Endodermal cell (in vitro differentiated cells): ENCODE data around the gene PTBP1. TPM values are rescaled to one million over a fixed set of nuclear protein-coding genes. Genes with fewer than 3 reads are reported as not detected.

Source experiments
- DNase-seq: peaks from one replicate; pipeline ENCODE4 v3.0.0-alpha.2; 2017
- H3K27ac ChIP-seq: 2 replicates; pipeline ENCODE4 v1.5.1; 2013; ENCODE audit warnings: mild to moderate bottlenecking, low read depth, low read length, moderate library complexity
- H3K27me3 ChIP-seq: 2 replicates; pipeline ENCODE4 v1.6.1; 2013; ENCODE audit warnings: mild to moderate bottlenecking, low read length, moderate library complexity; ENCODE audit not compliant: insufficient read depth, control insufficient read depth, poor library complexity, severe bottlenecking
- H3K36me3 ChIP-seq: 2 replicates; pipeline ENCODE4 v1.7.0; 2013; ENCODE audit warnings: mild to moderate bottlenecking, low read length, moderate library complexity; ENCODE audit not compliant: control insufficient read depth, insufficient read depth
- H3K4me1 ChIP-seq: one replicate; pipeline ENCODE4 v1.7.0; 2013; ENCODE audit warnings: low read length; ENCODE audit not compliant: control insufficient read depth, insufficient read depth
- H3K4me3 ChIP-seq: 2 replicates; pipeline ENCODE4 v1.5.1; 2013; ENCODE audit warnings: mild to moderate bottlenecking, low read length, moderate library complexity
- H3K9ac ChIP-seq: 2 replicates; pipeline ENCODE4 v1.6.1; 2013; ENCODE audit warnings: mild to moderate bottlenecking, low read length, moderate library complexity; ENCODE audit not compliant: poor library complexity, severe bottlenecking; ENCODE audit errors: extremely low read depth
- H3K9me3 ChIP-seq: 2 replicates; pipeline ENCODE4 v1.6.1; 2013; ENCODE audit warnings: mild to moderate bottlenecking, low read length, moderate library complexity; ENCODE audit not compliant: control insufficient read depth
- H3K27ac Mint-ChIP-seq: 2 replicates; pipeline ENCODE4 v1.8.0; 2020; ENCODE audit warnings: mixed read lengths
- H3K27me3 Mint-ChIP-seq: 2 replicates; pipeline ENCODE4 v1.8.0; 2021; ENCODE audit warnings: mild to moderate bottlenecking, mixed read lengths; ENCODE audit not compliant: insufficient read depth
- H3K36me3 Mint-ChIP-seq: 2 replicates; pipeline ENCODE4 v1.8.0; 2020; ENCODE audit warnings: low read depth, mixed read lengths
- H3K4me1 Mint-ChIP-seq: 2 replicates; pipeline ENCODE4 v1.8.0; 2020; ENCODE audit warnings: mixed read lengths
- H3K4me3 Mint-ChIP-seq: 2 replicates; pipeline ENCODE4 v1.8.0; 2020; ENCODE audit warnings: mild to moderate bottlenecking, moderate library complexity, mixed read lengths
- H3K9me3 Mint-ChIP-seq: 2 replicates; pipeline ENCODE4 v1.8.0; 2020; ENCODE audit warnings: mild to moderate bottlenecking, mixed read lengths
- WGBS, 2 experiments: methylation state at CpG; one replicate each; pipeline versions ENCODE4 v1.1.5 to v1.1.7; 2013; ENCODE audit warnings: missing lambda C conversion rate in 2 of 2, mixed read lengths in 1 of 2; ENCODE audit not compliant: insufficient coverage in 1 of 2, insufficient read length in 1 of 2; 5-methylcytosine and 5-hydroxymethylcytosine counted together
- total RNA-seq, 2 donors: library from RNA; stranded (reverse); fragmentation: NEBNext Ultra II Directional in 1 of 2; extraction: Animal tissue kit (Norgen Biotek cat#: 25700) in 1 of 2; gene quantifications; 2 replicates in 1 of 2; 3 replicates in 1 of 2; pipeline ENCODE4 v1.2.1, GENCODE V29; 2021
- TF ChIP-seq, protein P1 (sequence below): fragments of 200-600 bp; sonication (generic); conservative IDR thresholded peaks from 2 replicates; pipeline ENCODE4 v1.5.0; 2021; ENCODE audit warnings: antibody characterized with exemption, mild to moderate bottlenecking

The PTBP1 gene
- total RNA-seq, 2 donors from 2014 or later, result 647 to 694 TPM

DNA sequence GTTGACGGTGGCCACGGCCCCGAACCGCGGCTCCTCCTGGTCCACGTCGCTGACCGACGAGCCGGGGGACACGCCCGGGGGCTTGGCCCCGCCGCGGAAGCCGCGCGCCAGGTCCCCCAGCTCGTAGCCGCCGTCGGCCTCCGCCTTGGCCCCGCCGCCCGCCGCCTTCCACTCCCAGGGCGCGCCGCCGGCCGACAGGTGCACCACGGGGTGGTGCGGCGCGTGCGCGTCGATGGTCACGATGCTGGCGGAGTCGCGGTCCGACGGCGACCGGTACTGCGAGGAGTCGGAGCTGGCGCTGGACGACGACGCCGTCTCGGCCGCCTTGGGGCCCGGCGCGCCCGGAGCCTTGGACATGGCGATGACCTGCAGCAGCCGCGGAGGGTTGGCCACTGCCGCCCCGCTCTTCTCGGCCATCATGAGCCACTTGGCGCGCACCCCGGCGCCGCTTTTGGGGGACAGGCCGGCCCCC lies 15.5 kb downstream of the PTBP1 start:
- no peaks in the 10 kb centered on the region for H3K9me3 ChIP-seq
- Mint-ChIP-seq H3K36me3 (peaks cover 55% of the 10 kb centered on the region), H3K4me1 (no peaks in the 10 kb centered on the region), H3K27me3 (no peaks in the 10 kb centered on the region), H3K4me3 (no peak overlapping the region), H3K27ac (no peak overlapping the region), H3K9me3 (no peaks in the 10 kb centered on the region)
- no peak overlapping the region for H3K4me3 ChIP-seq
- no peak overlapping the region for H3K27ac ChIP-seq
- H3K9ac ChIP-seq, result no peak overlapping the region
- DNase-seq, result peak; percentile 55
- H3K4me1 ChIP-seq, result no peaks in the 10 kb centered on the region
- WGBS, 2 experiments, result 96 to 98% methylated on average over 53 to 72 of the region's 72 CpGs
- no peaks in the 10 kb centered on the region for H3K27me3 ChIP-seq
- TF ChIP-seq, protein P1, sequence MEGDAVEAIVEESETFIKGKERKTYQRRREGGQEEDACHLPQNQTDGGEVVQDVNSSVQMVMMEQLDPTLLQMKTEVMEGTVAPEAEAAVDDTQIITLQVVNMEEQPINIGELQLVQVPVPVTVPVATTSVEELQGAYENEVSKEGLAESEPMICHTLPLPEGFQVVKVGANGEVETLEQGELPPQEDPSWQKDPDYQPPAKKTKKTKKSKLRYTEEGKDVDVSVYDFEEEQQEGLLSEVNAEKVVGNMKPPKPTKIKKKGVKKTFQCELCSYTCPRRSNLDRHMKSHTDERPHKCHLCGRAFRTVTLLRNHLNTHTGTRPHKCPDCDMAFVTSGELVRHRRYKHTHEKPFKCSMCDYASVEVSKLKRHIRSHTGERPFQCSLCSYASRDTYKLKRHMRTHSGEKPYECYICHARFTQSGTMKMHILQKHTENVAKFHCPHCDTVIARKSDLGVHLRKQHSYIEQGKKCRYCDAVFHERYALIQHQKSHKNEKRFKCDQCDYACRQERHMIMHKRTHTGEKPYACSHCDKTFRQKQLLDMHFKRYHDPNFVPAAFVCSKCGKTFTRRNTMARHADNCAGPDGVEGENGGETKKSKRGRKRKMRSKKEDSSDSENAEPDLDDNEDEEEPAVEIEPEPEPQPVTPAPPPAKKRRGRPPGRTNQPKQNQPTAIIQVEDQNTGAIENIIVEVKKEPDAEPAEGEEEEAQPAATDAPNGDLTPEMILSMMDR, result no peak
- peaks cover 45% of the 10 kb centered on the region for H3K36me3 ChIP-seq

DNA sequence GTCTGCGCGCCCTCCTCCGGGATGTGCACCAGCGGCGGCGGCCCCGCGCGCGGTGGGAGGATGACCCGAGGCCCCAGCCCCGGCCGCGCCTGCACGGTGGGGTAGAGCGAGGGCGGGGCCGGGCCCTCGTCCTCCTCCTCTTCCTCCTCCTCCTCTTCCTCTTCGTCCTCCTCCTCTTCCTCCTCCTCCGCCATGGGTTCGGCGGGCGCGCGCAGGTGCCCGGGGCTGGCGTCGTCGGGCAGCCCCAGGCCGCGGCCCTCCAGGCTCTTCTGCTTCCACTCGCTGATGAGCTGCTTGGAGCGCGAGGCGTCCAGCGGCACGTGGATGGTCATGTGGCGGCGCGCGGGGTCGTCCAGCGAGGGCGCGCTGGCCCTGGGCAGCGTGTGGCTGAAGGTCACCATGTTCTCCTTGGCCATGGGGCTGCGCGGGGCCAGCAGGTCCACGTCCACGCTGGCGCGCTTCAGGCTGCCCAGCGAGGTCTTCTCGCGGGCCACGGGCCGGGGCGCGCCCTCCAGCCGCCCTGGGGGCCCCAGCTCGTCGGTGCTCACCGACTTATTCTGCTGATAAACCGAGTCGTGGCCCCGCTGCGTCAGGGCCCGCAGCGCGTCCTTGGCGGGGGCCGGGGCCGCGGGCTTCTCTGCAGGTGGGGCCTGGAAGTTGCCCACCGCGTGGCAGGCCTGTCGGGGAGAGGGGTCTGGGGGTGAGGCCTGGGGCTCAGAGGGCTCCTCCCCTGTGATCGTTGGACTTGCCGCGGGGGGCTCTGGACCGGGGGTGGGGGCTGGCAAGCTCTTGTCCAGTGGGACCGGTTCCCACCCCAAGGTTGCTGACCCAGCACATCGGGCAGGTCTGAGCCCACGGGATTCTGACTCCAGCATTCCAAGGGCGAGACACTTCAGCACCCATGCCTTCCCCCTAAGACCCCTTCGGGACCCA lies 16.2 kb downstream of the PTBP1 start:
- Mint-ChIP-seq H3K36me3 (peaks cover 51% of the 10 kb centered on the region), H3K4me3 (no peak overlapping the region), H3K4me1 (no peaks in the 10 kb centered on the region), H3K27ac (no peak overlapping the region), H3K27me3 (no peaks in the 10 kb centered on the region), H3K9me3 (no peaks in the 10 kb centered on the region)
- 95% methylated on average over 38 to 87 of the region's 87 CpGs for WGBS, 2 experiments
- Histone ChIP-seq H3K4me3 (no peak overlapping the region), H3K9me3 (no peaks in the 10 kb centered on the region), H3K27ac (no peak overlapping the region), H3K9ac (no peak overlapping the region), H3K4me1 (no peaks in the 10 kb centered on the region), H3K27me3 (no peaks in the 10 kb centered on the region), H3K36me3 (peaks cover 39% of the 10 kb centered on the region)
- DNase-seq, result peak; percentile 61
- TF ChIP-seq, protein P1, result no peak

DNA sequence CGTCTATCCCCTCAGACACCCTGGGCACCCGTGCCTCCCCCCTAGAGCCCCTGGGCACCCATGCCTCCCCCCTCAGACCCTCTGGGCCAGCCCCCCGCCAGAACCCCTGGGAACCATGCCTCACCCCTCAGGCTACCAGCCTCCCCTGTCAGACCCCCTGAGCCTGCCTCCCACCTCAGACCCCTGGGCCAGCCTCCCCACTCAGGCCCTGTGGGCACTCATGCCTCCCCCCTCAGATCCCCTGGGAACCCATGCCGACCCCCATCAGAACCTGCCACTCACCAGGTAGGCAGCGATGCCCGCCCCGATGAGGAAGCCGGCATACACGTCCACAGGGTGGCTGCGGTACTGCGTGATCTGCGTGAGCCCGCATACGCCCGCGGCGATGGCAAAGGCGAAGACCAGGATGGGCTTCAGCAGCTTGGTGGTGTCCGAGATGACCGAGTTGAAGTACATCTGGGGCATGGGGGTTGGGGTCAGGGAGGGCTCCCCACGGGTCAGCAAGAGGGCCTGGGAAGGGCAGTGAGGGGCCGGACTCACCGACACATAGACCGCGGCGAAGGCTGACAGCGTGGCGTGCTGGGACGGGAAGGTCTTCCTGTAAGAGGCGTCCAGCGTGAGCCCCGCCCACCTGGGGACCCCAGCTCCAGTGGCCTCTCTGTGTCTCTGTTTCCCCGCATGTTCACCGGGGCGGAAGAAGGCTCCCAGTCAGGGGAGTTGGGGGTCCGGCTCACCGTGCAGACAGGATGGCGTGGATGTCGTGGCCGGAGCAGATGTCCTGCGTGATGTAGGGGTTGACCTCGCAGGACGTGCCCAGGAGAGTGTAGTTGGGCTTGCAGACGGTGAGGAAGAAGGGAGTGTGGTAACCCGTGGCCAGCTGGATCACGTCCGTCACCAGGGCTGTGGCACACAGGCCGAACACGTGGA lies 17.2 kb downstream of the PTBP1 start:
- DNase-seq, result peak; percentile 71
- H3K4me1 ChIP-seq, result no peaks in the 10 kb centered on the region
- no peak overlapping the region for H3K4me3 ChIP-seq
- H3K4me1 Mint-ChIP-seq, result no peaks in the 10 kb centered on the region
- TF ChIP-seq, protein P1, result no peak
- H3K36me3 Mint-ChIP-seq, result peaks cover 45% of the 10 kb centered on the region
- peaks cover 32% of the 10 kb centered on the region for H3K36me3 ChIP-seq
- H3K9me3 Mint-ChIP-seq, result no peaks in the 10 kb centered on the region
- no peaks in the 10 kb centered on the region for H3K27me3 ChIP-seq
- no peak overlapping the region for H3K4me3 Mint-ChIP-seq
- 96% methylated on average over 44 to 49 of the region's 49 CpGs for WGBS, 2 experiments
- H3K9ac ChIP-seq, result no peak overlapping the region
- no peak overlapping the region for H3K27ac ChIP-seq
- no peaks in the 10 kb centered on the region for H3K27me3 Mint-ChIP-seq
- no peaks in the 10 kb centered on the region for H3K9me3 ChIP-seq
- no peak overlapping the region for H3K27ac Mint-ChIP-seq
